ENCODE data around the gene ASTL. TPM values are rescaled to one million over a fixed set of nuclear protein-coding genes. Genes with fewer than 3 reads are reported as not detected.
"Not testable (repeated sequence)": the region's sequence is repeated elsewhere in the genome, so short reads cannot be mapped to it uniquely, and the experiment has no call there.

The ASTL gene
- total RNA-seq, 1 donor from 2014 or later: not detected

- DNase-seq (ENCODE audit: low read depth) (no peak), FAIRE-seq (no peak)
- TF ChIP-seq CTCF (IDR thresholded peaks at IDR 0.05; ENCODE audit: insufficient read depth, low read length, severe bottlenecking): no peak
- H3K4me3 ChIP-seq (ENCODE audit: low read depth, low read length): no peak overlapping the region
- H3K36me3 ChIP-seq (ENCODE audit: control insufficient read depth, insufficient read depth, low read length): no peaks in the 10 kb centered on the region
- H3K27me3 ChIP-seq (ENCODE audit: control insufficient read depth, insufficient read depth, low read length): peaks cover 9% of the 10 kb centered on the region
Observed at GRCh38 chr2:96088340-96089335, 49.7 kb downstream of the ASTL start.

- H3K36me3 ChIP-seq (ENCODE audit: control insufficient read depth, insufficient read depth, low read length): no peaks in the 10 kb centered on the region
- no peak for FAIRE-seq
Observed at GRCh38 chr2:96087130-96087529, 51.2 kb downstream of the ASTL start.

GRCh38 chr2:96085541-96086355 is 52.6 kb downstream of the ASTL start:
- no peak for FAIRE-seq

More at GRCh38 chr2:96087130-96087529, 51.2 kb downstream of the ASTL start:
- Histone ChIP-seq H3K4me3 (ENCODE audit: low read depth, low read length) (no peak overlapping the region), H3K27me3 (ENCODE audit: control insufficient read depth, insufficient read depth, low read length) (peaks cover 8% of the 10 kb centered on the region)
- DNase-seq (ENCODE audit: low read depth): no peak
- no peak for TF ChIP-seq CTCF (IDR thresholded peaks at IDR 0.05; ENCODE audit: insufficient read depth, low read length, severe bottlenecking)

GRCh38 chr2:96084858-96085518 is 53.3 kb downstream of the ASTL start:
- not testable (repeated sequence) for H3K27me3 ChIP-seq (ENCODE audit: control insufficient read depth, insufficient read depth, low read length); DNase-seq (ENCODE audit: low read depth); H3K4me3 ChIP-seq (ENCODE audit: low read depth, low read length); FAIRE-seq; H3K36me3 ChIP-seq (ENCODE audit: control insufficient read depth, insufficient read depth, low read length)

More at GRCh38 chr2:96085541-96086355, 52.6 kb downstream of the ASTL start:
- Histone ChIP-seq H3K27me3 (ENCODE audit: control insufficient read depth, insufficient read depth, low read length) (peaks cover 2% of the 10 kb centered on the region), H3K36me3 (ENCODE audit: control insufficient read depth, insufficient read depth, low read length) (no peaks in the 10 kb centered on the region), H3K4me3 (ENCODE audit: low read depth, low read length) (no peak overlapping the region)
- no peak for TF ChIP-seq CTCF (IDR thresholded peaks at IDR 0.05; ENCODE audit: insufficient read depth, low read length, severe bottlenecking)
- DNase-seq (ENCODE audit: low read depth): no peak

- peaks cover under 1% of the 10 kb centered on the region for H3K27me3 ChIP-seq (ENCODE audit: control insufficient read depth, insufficient read depth, low read length)
- DNase-seq (ENCODE audit: low read depth): no peak
- H3K36me3 ChIP-seq (ENCODE audit: control insufficient read depth, insufficient read depth, low read length): no peaks in the 10 kb centered on the region
- FAIRE-seq: no peak
- no peak for TF ChIP-seq CTCF (IDR thresholded peaks at IDR 0.05; ENCODE audit: insufficient read depth, low read length, severe bottlenecking)
- H3K4me3 ChIP-seq (ENCODE audit: low read depth, low read length): no peak overlapping the region
Observed at GRCh38 chr2:96083989-96084857, 54.1 kb downstream of the ASTL start.

Data from bronchial epithelial cell (primary cell).